22Rv1 (cell line): ENCODE measurements around the gene PUM2.

Source experiments
- CTCF ChIP-seq: fragments of 450-650 bp; IDR thresholded peaks from 2 replicates; pipeline ENCODE4 v1.5.1; 2017; ENCODE audit warnings: mild to moderate bottlenecking
- ZFX ChIP-seq: fragments of 450-650 bp; IDR thresholded peaks from 2 replicates; pipeline ENCODE4 v1.6.1; 2017; ENCODE audit warnings: antibody characterized with exemption, borderline replicate concordance

GRCh38 chr2:20249170-20249569 lies 101.5 kb downstream of the PUM2 start:
- TF ChIP-seq CTCF (no peak), ZFX (no peak)
